22Rv1 (cell line): Measurements from ENCODE around the gene LNX2.

Experiments
- ZFX ChIP-seq: fragments of 450-650 bp; IDR thresholded peaks from 2 replicates; pipeline ENCODE4 v1.6.1; 2017; ENCODE audit warnings: antibody characterized with exemption, borderline replicate concordance
- TF ChIP-seq, protein P1 (sequence below): fragments of 450-650 bp; IDR thresholded peaks from 2 replicates; pipeline ENCODE4 v1.5.1; 2017; ENCODE audit warnings: mild to moderate bottlenecking

DNA sequence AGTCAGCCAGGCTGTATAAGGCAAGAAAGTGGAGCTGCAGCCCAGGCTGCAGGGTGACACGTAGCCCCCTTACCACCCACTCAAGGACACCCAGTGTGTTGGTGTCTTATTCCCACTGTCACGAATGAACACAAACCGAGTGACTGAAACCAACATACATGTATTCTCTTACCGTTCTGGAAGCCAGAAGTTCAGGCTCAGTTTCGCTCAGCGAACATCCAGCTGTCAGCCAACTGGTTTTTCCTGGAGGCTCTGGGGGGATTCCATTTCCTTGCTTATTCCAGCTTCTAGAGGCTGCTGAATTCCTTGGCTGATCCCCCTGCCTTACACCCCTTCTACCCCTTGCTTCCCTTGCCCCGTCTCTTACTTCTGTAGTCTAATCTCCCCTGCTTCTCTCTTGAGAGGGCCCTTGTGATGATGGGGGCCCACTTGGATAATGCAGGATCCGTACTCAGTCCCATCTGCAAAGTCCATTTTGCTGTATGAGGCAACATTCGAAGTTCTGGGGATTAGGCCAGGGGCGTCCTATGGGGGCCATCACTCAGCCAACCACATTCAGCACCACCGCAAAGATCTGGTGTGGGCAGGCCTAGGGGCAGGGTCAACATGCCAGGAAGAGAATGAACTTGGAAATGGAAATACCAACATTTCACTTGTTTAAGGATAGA lies 122.6 kb downstream of the LNX2 start:
- TF ChIP-seq, protein P1, sequence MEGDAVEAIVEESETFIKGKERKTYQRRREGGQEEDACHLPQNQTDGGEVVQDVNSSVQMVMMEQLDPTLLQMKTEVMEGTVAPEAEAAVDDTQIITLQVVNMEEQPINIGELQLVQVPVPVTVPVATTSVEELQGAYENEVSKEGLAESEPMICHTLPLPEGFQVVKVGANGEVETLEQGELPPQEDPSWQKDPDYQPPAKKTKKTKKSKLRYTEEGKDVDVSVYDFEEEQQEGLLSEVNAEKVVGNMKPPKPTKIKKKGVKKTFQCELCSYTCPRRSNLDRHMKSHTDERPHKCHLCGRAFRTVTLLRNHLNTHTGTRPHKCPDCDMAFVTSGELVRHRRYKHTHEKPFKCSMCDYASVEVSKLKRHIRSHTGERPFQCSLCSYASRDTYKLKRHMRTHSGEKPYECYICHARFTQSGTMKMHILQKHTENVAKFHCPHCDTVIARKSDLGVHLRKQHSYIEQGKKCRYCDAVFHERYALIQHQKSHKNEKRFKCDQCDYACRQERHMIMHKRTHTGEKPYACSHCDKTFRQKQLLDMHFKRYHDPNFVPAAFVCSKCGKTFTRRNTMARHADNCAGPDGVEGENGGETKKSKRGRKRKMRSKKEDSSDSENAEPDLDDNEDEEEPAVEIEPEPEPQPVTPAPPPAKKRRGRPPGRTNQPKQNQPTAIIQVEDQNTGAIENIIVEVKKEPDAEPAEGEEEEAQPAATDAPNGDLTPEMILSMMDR, result no peak
- TF ChIP-seq ZFX, result no peak
